ENCODE results near the gene GBA2. TPM values are rescaled to one million over a fixed set of nuclear protein-coding genes. Genes with fewer than 3 reads are reported as not detected.

Gene GBA2
- total and polyA plus RNA-seq, 2 donors (not counting 3 experiments of a cell fraction or from before 2014, with no cell fraction given) = 110 to 158 TPM

DNA sequence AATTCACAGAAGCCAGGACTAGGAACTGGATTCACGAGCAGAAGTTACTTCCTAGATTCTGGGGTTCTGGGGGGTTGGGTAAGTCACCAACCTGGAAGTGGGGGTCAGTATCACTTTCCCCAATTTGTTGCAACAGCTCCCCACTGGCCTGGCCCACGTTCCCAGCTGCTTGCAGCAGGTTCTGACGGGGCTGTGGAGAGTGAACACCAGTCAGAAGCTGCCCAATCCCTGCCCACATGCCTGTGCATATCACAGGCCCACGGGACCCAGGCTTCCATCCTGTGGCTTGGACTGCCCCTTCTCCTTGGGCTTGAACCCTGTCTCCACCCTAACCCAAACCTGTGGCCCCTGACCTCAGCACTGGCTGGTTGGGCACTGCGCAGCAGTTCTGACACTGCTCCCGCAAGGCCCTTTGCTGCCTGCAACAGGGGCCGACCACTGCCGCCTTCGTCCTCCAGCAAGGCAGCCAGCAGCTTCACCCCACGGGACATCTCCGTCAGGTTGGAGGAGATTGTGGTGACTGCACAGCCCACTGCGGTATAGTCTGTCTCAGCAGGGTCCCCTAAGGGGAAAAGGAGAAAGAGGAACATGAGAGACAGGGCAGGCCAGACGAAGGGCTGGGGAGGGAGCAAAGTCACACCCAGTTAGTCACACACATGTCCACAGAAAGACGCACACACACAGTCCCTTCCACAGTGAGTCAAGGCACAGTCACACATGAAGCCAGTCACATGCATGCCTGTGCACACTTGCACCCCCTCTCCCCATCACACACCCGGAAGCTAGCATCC is 30.1 kb downstream of the GBA2 start:
- no TSS peak for BruUV-seq (replicated peaks)
- DNase-seq (ENCODE audit: low read depth, low spot score) (no peak), FAIRE-seq (no peak)
- Histone ChIP-seq H3K27me3 (ENCODE audit: control insufficient read depth in 2 of 2, insufficient read depth in 2 of 2, low read length in 2 of 2) (no peaks in the 10 kb centered on the region), H3K9me1 (replicated peaks; ENCODE audit: control insufficient read depth, extremely low read depth, insufficient read depth, low read length) (no peaks in the 10 kb centered on the region), H2AFZ (ENCODE audit: low read depth, low read length) (no peak overlapping the region), H3K4me2 (ENCODE audit: insufficient read depth, low read length) (no peak overlapping the region), H3K4me1 (ENCODE audit: control insufficient read depth, extremely low read depth, insufficient read depth, low read length) (no peaks in the 10 kb centered on the region), H3K27ac (ENCODE audit: insufficient read depth, low read depth, low read length) (no peak overlapping the region), H3K79me2 (ENCODE audit: control insufficient read depth, insufficient read depth, low read length) (peaks cover 7% of the 10 kb centered on the region), H3K36me3 (ENCODE audit: control insufficient read depth in 2 of 2, extremely low read depth in 1 of 2, insufficient read depth in 2 of 2, low read length in 2 of 2) (peaks cover 54 to 85% of the 10 kb centered on the region in 2 experiments), H4K20me1 (replicated peaks; ENCODE audit: control insufficient read depth, extremely low read depth, insufficient read depth, low read length) (no peaks in the 10 kb centered on the region), H3K9me3 (replicated peaks; ENCODE audit: control insufficient read depth, insufficient read depth, low read length) (no peaks in the 10 kb centered on the region), H3K4me3 (replicated peaks in 1 of 3; ENCODE audit: insufficient read depth in 1 of 3, low read depth in 1 of 3, low read length in 3 of 3) (no peak overlapping the region), H3K9ac (replicated peaks; ENCODE audit: extremely low read depth, insufficient read depth, low read length) (no peak overlapping the region)
- POLR2A ChIA-PET = no interaction called here
- TF ChIP-seq JUN (IDR thresholded peaks at IDR 0.05; ENCODE audit: borderline replicate concordance, insufficient read depth, insufficient read length, low read depth) (no peak), POLR2AphosphoS5 (IDR thresholded peaks at IDR 0.05; ENCODE audit: insufficient read depth, low read depth, low read length) (no peak), MYC (IDR thresholded peaks at IDR 0.05; ENCODE audit: low read depth, low read length) (no peak), EZH2 (IDR thresholded peaks at IDR 0.05; ENCODE audit: borderline replicate concordance, low read depth, low read length, severe bottlenecking) (no peak), GATA2 (IDR thresholded peaks at IDR 0.05; ENCODE audit: insufficient read depth, insufficient read length, low read depth, low read length) (no peak), FOS (IDR thresholded peaks at IDR 0.05; ENCODE audit: borderline replicate concordance, insufficient read depth, low read length) (no peak)
- TF ChIP-seq, protein P1, sequence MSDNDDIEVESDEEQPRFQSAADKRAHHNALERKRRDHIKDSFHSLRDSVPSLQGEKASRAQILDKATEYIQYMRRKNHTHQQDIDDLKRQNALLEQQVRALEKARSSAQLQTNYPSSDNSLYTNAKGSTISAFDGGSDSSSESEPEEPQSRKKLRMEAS (IDR thresholded peaks at IDR 0.05; ENCODE audit: insufficient read depth, insufficient read length) = no peak
- TF ChIP-seq, protein P2, sequence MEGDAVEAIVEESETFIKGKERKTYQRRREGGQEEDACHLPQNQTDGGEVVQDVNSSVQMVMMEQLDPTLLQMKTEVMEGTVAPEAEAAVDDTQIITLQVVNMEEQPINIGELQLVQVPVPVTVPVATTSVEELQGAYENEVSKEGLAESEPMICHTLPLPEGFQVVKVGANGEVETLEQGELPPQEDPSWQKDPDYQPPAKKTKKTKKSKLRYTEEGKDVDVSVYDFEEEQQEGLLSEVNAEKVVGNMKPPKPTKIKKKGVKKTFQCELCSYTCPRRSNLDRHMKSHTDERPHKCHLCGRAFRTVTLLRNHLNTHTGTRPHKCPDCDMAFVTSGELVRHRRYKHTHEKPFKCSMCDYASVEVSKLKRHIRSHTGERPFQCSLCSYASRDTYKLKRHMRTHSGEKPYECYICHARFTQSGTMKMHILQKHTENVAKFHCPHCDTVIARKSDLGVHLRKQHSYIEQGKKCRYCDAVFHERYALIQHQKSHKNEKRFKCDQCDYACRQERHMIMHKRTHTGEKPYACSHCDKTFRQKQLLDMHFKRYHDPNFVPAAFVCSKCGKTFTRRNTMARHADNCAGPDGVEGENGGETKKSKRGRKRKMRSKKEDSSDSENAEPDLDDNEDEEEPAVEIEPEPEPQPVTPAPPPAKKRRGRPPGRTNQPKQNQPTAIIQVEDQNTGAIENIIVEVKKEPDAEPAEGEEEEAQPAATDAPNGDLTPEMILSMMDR (IDR thresholded peaks at IDR 0.05; ENCODE audit: extremely low read depth in 1 of 2, insufficient read depth in 1 of 2, low read depth in 1 of 2, low read length in 2 of 2) = no peak
- dilution Hi-C loops (cut with MboI; ENCODE audit: extremely low pct_ligation_motif_present, low sequenced_read_pairs) (no loop called here), intact Hi-C loops (cut with micrococcal nuclease) (no loop called here)
- CTCF ChIA-PET = interaction anchor here (1.5 to 8.9 kb wide), 3 partner anchors 9 to 30 kb away, joined by 3 to 53 read pairs (median 6); no protein-coding TSS in a partner anchor
